ENCODE measurements around the gene TMEM117.

DNA sequence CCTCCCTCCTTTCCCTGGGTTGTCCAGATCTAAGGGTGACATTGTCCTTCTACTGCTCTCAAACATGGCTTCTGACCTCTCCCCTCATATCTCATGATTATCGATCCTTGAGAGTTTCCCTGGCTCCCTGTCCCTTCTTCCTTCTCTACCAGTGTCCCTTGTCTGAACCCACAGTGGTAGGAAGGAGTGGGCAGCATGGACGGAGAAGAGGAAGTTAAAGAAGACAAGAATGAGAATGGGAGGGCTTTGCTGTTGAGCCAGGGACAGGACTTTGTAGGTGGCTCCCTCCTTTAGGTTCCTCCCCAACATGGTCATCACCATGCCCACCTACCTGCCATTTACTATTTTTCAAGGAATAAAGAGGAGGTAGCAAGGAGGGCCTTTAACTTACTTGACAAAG lies 166.7 kb downstream of the TMEM117 start:
- TF ChIP-seq POLR2AphosphoS5 (IDR thresholded peaks at IDR 0.05; ENCODE audit: insufficient read depth, low read depth, low read length) (no peak), FOS (IDR thresholded peaks at IDR 0.05; ENCODE audit: borderline replicate concordance, insufficient read depth, low read length) (no peak), EZH2 (IDR thresholded peaks at IDR 0.05; ENCODE audit: borderline replicate concordance, low read depth, low read length, severe bottlenecking) (no peak), POLR2A (IDR thresholded peaks at IDR 0.05; ENCODE audit: low read depth, low read length) (no peak), JUN (IDR thresholded peaks at IDR 0.05; ENCODE audit: borderline replicate concordance, insufficient read depth, insufficient read length, low read depth) (no peak), GATA2 (IDR thresholded peaks at IDR 0.05; ENCODE audit: insufficient read depth, insufficient read length, low read depth, low read length) (no peak)
- TF ChIP-seq, protein P1, sequence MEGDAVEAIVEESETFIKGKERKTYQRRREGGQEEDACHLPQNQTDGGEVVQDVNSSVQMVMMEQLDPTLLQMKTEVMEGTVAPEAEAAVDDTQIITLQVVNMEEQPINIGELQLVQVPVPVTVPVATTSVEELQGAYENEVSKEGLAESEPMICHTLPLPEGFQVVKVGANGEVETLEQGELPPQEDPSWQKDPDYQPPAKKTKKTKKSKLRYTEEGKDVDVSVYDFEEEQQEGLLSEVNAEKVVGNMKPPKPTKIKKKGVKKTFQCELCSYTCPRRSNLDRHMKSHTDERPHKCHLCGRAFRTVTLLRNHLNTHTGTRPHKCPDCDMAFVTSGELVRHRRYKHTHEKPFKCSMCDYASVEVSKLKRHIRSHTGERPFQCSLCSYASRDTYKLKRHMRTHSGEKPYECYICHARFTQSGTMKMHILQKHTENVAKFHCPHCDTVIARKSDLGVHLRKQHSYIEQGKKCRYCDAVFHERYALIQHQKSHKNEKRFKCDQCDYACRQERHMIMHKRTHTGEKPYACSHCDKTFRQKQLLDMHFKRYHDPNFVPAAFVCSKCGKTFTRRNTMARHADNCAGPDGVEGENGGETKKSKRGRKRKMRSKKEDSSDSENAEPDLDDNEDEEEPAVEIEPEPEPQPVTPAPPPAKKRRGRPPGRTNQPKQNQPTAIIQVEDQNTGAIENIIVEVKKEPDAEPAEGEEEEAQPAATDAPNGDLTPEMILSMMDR (IDR thresholded peaks at IDR 0.05; ENCODE audit: extremely low read depth in 1 of 2, insufficient read depth in 1 of 2, low read depth in 1 of 2, low read length in 2 of 2), result no peak
- TF ChIP-seq, protein P2, sequence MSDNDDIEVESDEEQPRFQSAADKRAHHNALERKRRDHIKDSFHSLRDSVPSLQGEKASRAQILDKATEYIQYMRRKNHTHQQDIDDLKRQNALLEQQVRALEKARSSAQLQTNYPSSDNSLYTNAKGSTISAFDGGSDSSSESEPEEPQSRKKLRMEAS (IDR thresholded peaks at IDR 0.05; ENCODE audit: insufficient read depth, insufficient read length), result no peak

Data from endothelial cell of umbilical vein (primary cell).